C4-2B (cell line): Measurements from ENCODE around the gene AKNA.

Experiments used
- H3K27ac ChIP-seq: fragments of 450-650 bp; 2 replicates; pipeline ENCODE4 v1.5.1; 2017
- CTCF ChIP-seq: fragments of 450-650 bp; conservative IDR thresholded peaks from 2 replicates; pipeline ENCODE4 v1.5.1; 2017; ENCODE audit warnings: mild to moderate bottlenecking
- ZFX ChIP-seq: fragments of 450-650 bp; IDR thresholded peaks from 2 replicates; pipeline ENCODE4 v1.6.1; 2017

AKNA gene

GRCh38 chr9:114303977-114304376 lies 83.8 kb downstream of the AKNA start:
- H3K27ac ChIP-seq: no peak overlapping the region
- TF ChIP-seq CTCF (no peak), ZFX (no peak)

- TF ChIP-seq CTCF (no peak), ZFX (no peak)
These were observed 84.2 kb downstream of the AKNA start for GRCh38 chr9:114303571-114303970.

GRCh38 chr9:114302727-114303126 lies 85.1 kb downstream of the AKNA start:
- no peak for TF ChIP-seq ZFX
- no peak for TF ChIP-seq CTCF
- H3K27ac ChIP-seq: no peak overlapping the region

More at GRCh38 chr9:114303571-114303970, 84.2 kb downstream of the AKNA start:
- H3K27ac ChIP-seq: no peak overlapping the region

- H3K27ac ChIP-seq: no peak overlapping the region
- TF ChIP-seq CTCF (no peak), ZFX (no peak)
These were observed 85.8 kb downstream of the AKNA start for GRCh38 chr9:114301798-114302565.

- H3K27ac ChIP-seq: no peak overlapping the region
- TF ChIP-seq CTCF (no peak), ZFX (no peak)
These were observed 86.7 kb downstream of the AKNA start for GRCh38 chr9:114300846-114301797.

GRCh38 chr9:114300153-114300845 lies 87.5 kb downstream of the AKNA start:
- no peak overlapping the region for H3K27ac ChIP-seq
- TF ChIP-seq ZFX: no peak
- no peak for TF ChIP-seq CTCF
